ENCODE measurements around the gene LRP8.

DNA sequence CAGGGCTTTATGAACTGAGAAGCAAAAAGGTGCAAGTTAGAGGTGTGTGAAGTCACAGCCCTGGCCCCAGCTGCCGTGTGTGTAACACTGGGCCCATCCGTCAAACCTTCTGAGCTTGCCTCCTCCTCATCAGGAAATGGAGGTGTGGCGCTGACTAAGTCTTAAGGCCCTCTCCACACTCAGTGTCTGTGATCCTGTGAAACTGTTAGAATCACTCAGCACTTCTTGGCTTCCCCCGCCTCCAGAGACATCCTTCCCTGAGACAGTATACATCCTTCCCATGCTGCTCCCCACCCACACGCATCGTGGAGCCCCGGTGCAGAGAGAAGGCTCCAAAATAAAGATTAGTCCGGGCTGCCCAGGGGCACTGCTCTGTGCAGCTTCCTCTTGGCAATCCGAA, 33.3 kb downstream of the LRP8 start:
- no peak for TF ChIP-seq EZH2 (IDR thresholded peaks at IDR 0.05; ENCODE audit: insufficient read depth, poor library complexity, severe bottlenecking)
- no peak for TF ChIP-seq EZH2phosphoT487 (IDR thresholded peaks at IDR 0.05; ENCODE audit: insufficient read depth, low read depth)

Data from GM23248 (cell line).